Measurements from ENCODE around the gene FANCG.
A peak's percentile ranks its signal among the peaks of the same experiment; 100 is the strongest.

The FANCG gene

GRCh38 chr9:35102769-35103659, 23.3 kb upstream of the FANCG start, which contains the start of gene STOML2:
Gene STOML2, minus strand, starts transcription at chr9:35103131. Its CDS starts 37 bp downstream, at chr9:35103094.
- peak; percentile 95 for DNase-seq

GRCh38 chr9:35102465-35102768, 22.7 kb upstream of the FANCG start:
- no peak for DNase-seq

GRCh38 chr9:35097573-35097972, 17.8 kb upstream of the FANCG start:
- no peak for DNase-seq

- peak; percentile 91 for DNase-seq
Measured at GRCh38 chr9:35096035-35096849, 16.5 kb upstream of the FANCG start, which contains the start of gene PIGO. Gene PIGO, minus strand, starts transcription at chr9:35096591. Its CDS starts 1,026 bp downstream, at chr9:35095565.

- DNase-seq, result no peak
Measured at GRCh38 chr9:35091536-35091935, 11.8 kb upstream of the FANCG start.

GRCh38 chr9:35089434-35089833, 9.7 kb upstream of the FANCG start:
- DNase-seq, result no peak

- DNase-seq, result no peak
Measured at GRCh38 chr9:35085078-35085477, 5.3 kb upstream of the FANCG start.

GRCh38 chr9:35079041-35079425, 709 bp downstream of the FANCG start:
- DNase-seq, result no peak

GRCh38 chr9:35078066-35078465, 1.7 kb downstream of the FANCG start:
- no peak for DNase-seq

GRCh38 chr9:35076848-35077247, 2.9 kb downstream of the FANCG start:
- no peak for DNase-seq

- no peak for DNase-seq
Measured at GRCh38 chr9:35075358-35075757, 4.4 kb downstream of the FANCG start.

GRCh38 chr9:35074791-35075190, 5.0 kb downstream of the FANCG start:
- no peak for DNase-seq

GRCh38 chr9:35074141-35074540, 5.6 kb downstream of the FANCG start:
- DNase-seq, result no peak

GRCh38 chr9:35073279-35073612, 6.5 kb downstream of the FANCG start:
- no peak for DNase-seq

- peak; percentile 99 for DNase-seq
Measured at GRCh38 chr9:35072461-35073278, 7.1 kb downstream of the FANCG start, which contains the start of gene VCP. Gene VCP, minus strand, starts transcription at chr9:35072625. Its CDS starts 272 bp downstream, at chr9:35072353.

- peak; percentile 79 for DNase-seq
Measured at GRCh38 chr9:35071814-35072460, 7.8 kb downstream of the FANCG start.

- no peak for DNase-seq
Measured at GRCh38 chr9:35070823-35071813, 8.6 kb downstream of the FANCG start.

GRCh38 chr9:35069020-35069419, 10.7 kb downstream of the FANCG start:
- DNase-seq, result no peak

- DNase-seq, result no peak
Measured at GRCh38 chr9:35067056-35067455, 12.7 kb downstream of the FANCG start.

- no peak for DNase-seq
Measured at GRCh38 chr9:35060548-35061207, 19.1 kb downstream of the FANCG start.

- DNase-seq, result no peak
Measured at GRCh38 chr9:35059438-35059837, 20.3 kb downstream of the FANCG start.
